ENCODE measurements around the gene ZNF549. TPM values are rescaled to one million over a fixed set of nuclear protein-coding genes. Genes with fewer than 3 reads are reported as not detected.

Gene ZNF549
- total RNA-seq, 3 donors from 2014 or later (not counting 1 experiment from before 2014, with no cell fraction given): 7.1 to 12.1 (median 8.6) TPM

DNA sequence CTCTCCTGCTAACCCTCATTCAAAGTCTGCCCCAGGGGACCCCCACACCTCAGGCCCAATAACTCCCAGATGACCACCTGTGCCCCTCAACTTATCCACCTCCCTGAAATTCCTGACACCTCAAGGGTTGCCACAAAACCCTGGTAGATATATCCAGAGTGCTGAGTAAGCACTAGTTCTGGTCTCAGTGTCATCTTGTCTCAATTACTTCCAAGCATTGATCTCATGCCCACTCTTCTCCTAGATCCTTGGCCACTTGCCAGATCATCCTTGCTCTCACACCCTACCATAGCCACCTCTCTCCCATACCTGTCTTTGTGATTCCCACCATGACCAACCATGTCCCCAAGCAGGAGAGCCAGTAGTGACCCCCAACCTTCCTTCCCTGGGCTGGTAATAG is 49.5 kb downstream of the ZNF549 start:
- Mint-ChIP-seq H3K36me3 (peaks cover 41% of the 10 kb centered on the region), H3K27ac (no peak overlapping the region), H3K9me3 (peaks cover 16 to 21% of the 10 kb centered on the region in 2 donors)

GRCh38 chr19:57578487-57579205 is 51.5 kb downstream of the ZNF549 start, which contains the start of gene ZNF416:
Gene ZNF416, minus strand, starts transcription at chr19:57578911. Its CDS starts 207 bp downstream, at chr19:57578704.
- peaks cover 15% of the 10 kb centered on the region for H3K4me1 ChIP-seq (ENCODE audit: control insufficient read depth, insufficient read depth, low read length)
- under 1% methylated on average over 62 of the region's 62 CpGs for WGBS (ENCODE audit: insufficient coverage)
- no peaks in the 10 kb centered on the region for H3K27me3 Mint-ChIP-seq (ENCODE audit: low read depth in 2 of 2)
- TF ChIP-seq, protein P1, sequence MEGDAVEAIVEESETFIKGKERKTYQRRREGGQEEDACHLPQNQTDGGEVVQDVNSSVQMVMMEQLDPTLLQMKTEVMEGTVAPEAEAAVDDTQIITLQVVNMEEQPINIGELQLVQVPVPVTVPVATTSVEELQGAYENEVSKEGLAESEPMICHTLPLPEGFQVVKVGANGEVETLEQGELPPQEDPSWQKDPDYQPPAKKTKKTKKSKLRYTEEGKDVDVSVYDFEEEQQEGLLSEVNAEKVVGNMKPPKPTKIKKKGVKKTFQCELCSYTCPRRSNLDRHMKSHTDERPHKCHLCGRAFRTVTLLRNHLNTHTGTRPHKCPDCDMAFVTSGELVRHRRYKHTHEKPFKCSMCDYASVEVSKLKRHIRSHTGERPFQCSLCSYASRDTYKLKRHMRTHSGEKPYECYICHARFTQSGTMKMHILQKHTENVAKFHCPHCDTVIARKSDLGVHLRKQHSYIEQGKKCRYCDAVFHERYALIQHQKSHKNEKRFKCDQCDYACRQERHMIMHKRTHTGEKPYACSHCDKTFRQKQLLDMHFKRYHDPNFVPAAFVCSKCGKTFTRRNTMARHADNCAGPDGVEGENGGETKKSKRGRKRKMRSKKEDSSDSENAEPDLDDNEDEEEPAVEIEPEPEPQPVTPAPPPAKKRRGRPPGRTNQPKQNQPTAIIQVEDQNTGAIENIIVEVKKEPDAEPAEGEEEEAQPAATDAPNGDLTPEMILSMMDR (IDR thresholded peaks at IDR 0.05): no peak
- peak within 1 kb of the TSS; percentile 52 for H3K4me3 ChIP-seq (ENCODE audit: low read length)
- H3K27ac Mint-ChIP-seq: peak within 1 kb of the TSS; percentile 83 to 91
- ATAC-seq: peak; percentile 98
- H3K9me3 ChIP-seq (ENCODE audit: control insufficient read depth, insufficient read depth, low read length): peaks cover 56% of the 10 kb centered on the region
- peaks cover 16 to 23% of the 10 kb centered on the region in 2 donors for H3K9me3 Mint-ChIP-seq
- peak; percentile 88 to 99 for DNase-seq
- peaks cover 40% of the 10 kb centered on the region for H3K36me3 Mint-ChIP-seq
- H3K4me1 Mint-ChIP-seq: peaks cover 26 to 27% of the 10 kb centered on the region in 2 donors
- peak within 1 kb of the TSS; percentile 85 for H3K4me3 Mint-ChIP-seq
- intact Hi-C loops (cut with micrococcal nuclease): loop anchor here (1.0 to 2.0 kb wide), 8 partner anchors 19 to 189 kb away; partner anchors contain the start of genes ZNF211, ZNF419, ZNF548 and ZNF549
- no peaks in the 10 kb centered on the region for H3K27me3 ChIP-seq (ENCODE audit: control insufficient read depth, insufficient read depth, low read length)
- H3K27ac ChIP-seq (ENCODE audit: low read length): peak within 1 kb of the TSS; percentile 36
- peaks cover 28% of the 10 kb centered on the region for H3K36me3 ChIP-seq (ENCODE audit: control insufficient read depth, insufficient read depth, low read length)

More for the DNA sequence above, 49.5 kb downstream of the ZNF549 start:
- H3K4me1 Mint-ChIP-seq: peaks cover 24 to 26% of the 10 kb centered on the region in 2 donors
- Histone ChIP-seq H3K4me1 (ENCODE audit: control insufficient read depth, insufficient read depth, low read length) (peaks cover 8% of the 10 kb centered on the region), H3K27ac (ENCODE audit: low read length) (no peak overlapping the region), H3K9me3 (ENCODE audit: control insufficient read depth, insufficient read depth, low read length) (peaks cover 58% of the 10 kb centered on the region), H3K36me3 (ENCODE audit: control insufficient read depth, insufficient read depth, low read length) (peaks cover 43% of the 10 kb centered on the region), H3K27me3 (ENCODE audit: control insufficient read depth, insufficient read depth, low read length) (no peaks in the 10 kb centered on the region), H3K4me3 (ENCODE audit: low read length) (no peak overlapping the region)
- peak overlapping the region; percentile 54 for H3K4me3 Mint-ChIP-seq
- H3K27me3 Mint-ChIP-seq (ENCODE audit: low read depth in 2 of 2): no peaks in the 10 kb centered on the region
- TF ChIP-seq, protein P1 (IDR thresholded peaks at IDR 0.05): no peak
- ATAC-seq: no peak
- intact Hi-C loops (cut with micrococcal nuclease): no loop called here
- no peak for DNase-seq

GRCh38 chr19:57583104-57583520 is 56.0 kb downstream of the ZNF549 start:
- H3K4me3 ChIP-seq (ENCODE audit: low read length): peak overlapping the region; percentile 68
- H3K36me3 Mint-ChIP-seq: peaks cover 32% of the 10 kb centered on the region
- intact Hi-C loops (cut with micrococcal nuclease): no loop called here

More at GRCh38 chr19:57583104-57583520, 56.0 kb downstream of the ZNF549 start:
- Histone ChIP-seq H3K4me1 (ENCODE audit: control insufficient read depth, insufficient read depth, low read length) (peaks cover 20% of the 10 kb centered on the region), H3K27me3 (ENCODE audit: control insufficient read depth, insufficient read depth, low read length) (no peaks in the 10 kb centered on the region), H3K9me3 (ENCODE audit: control insufficient read depth, insufficient read depth, low read length) (peaks cover 35% of the 10 kb centered on the region), H3K36me3 (ENCODE audit: control insufficient read depth, insufficient read depth, low read length) (peaks cover under 1% of the 10 kb centered on the region), H3K27ac (ENCODE audit: low read length) (peak overlapping the region; percentile 75)
- Mint-ChIP-seq H3K27ac (peak overlapping the region in 1 of 2 donors; percentile 88), H3K4me1 (peaks cover 18 to 30% of the 10 kb centered on the region in 2 donors), H3K27me3 (ENCODE audit: low read depth in 2 of 2) (no peaks in the 10 kb centered on the region), H3K9me3 (peaks cover 11 to 26% of the 10 kb centered on the region in 2 donors), H3K4me3 (no peak overlapping the region)
- 60% methylated on average over 21 of the region's 21 CpGs for WGBS (ENCODE audit: insufficient coverage)
- ATAC-seq (no peak), DNase-seq (no peak)
- TF ChIP-seq, protein P1 (IDR thresholded peaks at IDR 0.05): no peak

Measured in natural killer cell (primary cell).